ENCODE measurements around the gene C14orf180. TPM values are rescaled to one million over a fixed set of nuclear protein-coding genes. Genes with fewer than 3 reads are reported as not detected.

The C14orf180 gene
- total and polyA plus RNA-seq, 2 of the 8 experiments (the other 6 are each of a cell fraction or from before 2014, with no cell fraction given) = not detected

DNA sequence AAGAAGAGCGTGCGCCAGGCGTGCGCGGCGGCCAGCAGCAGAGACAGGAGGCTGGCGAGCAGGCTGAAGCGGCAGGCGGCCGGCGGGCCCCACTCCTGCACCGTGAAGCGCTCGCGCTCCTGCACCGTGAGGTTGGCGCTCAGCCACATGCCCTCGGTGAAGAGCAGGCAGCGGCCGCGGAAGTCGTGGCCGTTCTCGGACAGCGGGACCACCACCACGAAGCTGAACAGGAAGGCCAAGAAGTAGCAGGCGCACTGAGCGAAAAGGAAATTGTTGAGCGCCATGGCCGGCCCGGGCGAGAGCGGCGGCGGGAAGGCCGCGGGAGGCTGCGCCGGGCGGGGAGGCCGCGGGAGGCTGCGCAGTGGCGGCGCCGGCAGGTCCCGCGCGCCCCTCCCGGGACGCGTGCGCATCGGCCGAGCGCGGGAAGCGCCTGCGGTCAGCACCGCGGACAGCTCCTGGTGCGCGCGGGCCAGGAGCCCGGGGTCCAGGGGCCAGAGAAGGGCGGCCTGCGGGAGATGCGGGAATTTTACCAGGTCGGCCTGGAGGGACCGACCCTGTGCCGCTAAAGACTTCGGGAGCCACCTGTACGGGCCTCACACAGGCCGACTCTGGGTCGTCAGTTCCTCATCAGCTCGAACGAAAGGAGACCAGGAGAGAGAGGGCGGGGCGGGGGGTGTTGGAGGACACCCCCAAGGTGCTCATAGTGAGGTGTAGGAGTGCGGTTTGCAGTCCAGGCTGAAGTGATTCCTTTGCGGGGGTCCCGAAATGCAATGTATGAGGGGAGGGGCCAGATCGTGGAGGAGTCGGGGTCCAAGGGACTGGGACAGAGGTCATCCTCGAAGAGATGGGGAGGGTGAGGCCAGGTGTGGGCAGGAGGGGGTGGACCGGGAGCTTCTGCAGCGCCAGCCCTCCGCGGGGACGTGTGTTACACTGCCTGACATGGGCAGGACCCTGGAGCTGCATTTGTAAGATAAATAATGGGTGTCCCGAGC lies 25.2 kb downstream of the C14orf180 start, which contains the start of gene TMEM179 (continued):
- TF ChIP-seq MAX (IDR thresholded peaks at IDR 0.05) = peak; percentile 82
- TF ChIP-seq HDAC6 (IDR thresholded peaks at IDR 0.05; ENCODE audit: low read depth, low read length) = no peak
- peak; percentile 94 for TF ChIP-seq E2F6 (IDR thresholded peaks at IDR 0.05)
- TF ChIP-seq CBX5 (IDR thresholded peaks at IDR 0.05; ENCODE audit: low read depth, low read length) = no peak
- TF ChIP-seq KDM4A (IDR thresholded peaks at IDR 0.05; ENCODE audit: low read depth, low read length, severe bottlenecking) = peak; percentile 67
- no peak; a peak in 1 of 4 replicates for TF ChIP-seq CTCF (IDR thresholded peaks at IDR 0.05; ENCODE audit: control extremely low read depth in 1 of 3, insufficient read depth in 1 of 3, low read depth in 1 of 3, low read length in 3 of 3)
- no peak for TF ChIP-seq ASH2L (IDR thresholded peaks at IDR 0.05; ENCODE audit: low read length)
- no peak for TF ChIP-seq POLR2A (IDR thresholded peaks at IDR 0.05; ENCODE audit: control extremely low read depth in 1 of 2, low read depth in 2 of 2, low read length in 2 of 2)
- no peak for TF ChIP-seq CBX8 (IDR thresholded peaks at IDR 0.05; ENCODE audit: borderline replicate concordance, low read depth, low read length)
- TF ChIP-seq TAF7 (optimal IDR thresholded peaks at IDR 0.05; ENCODE audit: borderline replicate concordance, low read depth, low read length) = peak; percentile 43
- TF ChIP-seq RFX5 (IDR thresholded peaks at IDR 0.05; ENCODE audit: borderline replicate concordance, low read depth, low read length) = no peak
- TF ChIP-seq SIRT6 (IDR thresholded peaks at IDR 0.05; ENCODE audit: low read length) = no peak
- no peak for TF ChIP-seq SP4 (IDR thresholded peaks at IDR 0.05; ENCODE audit: low read length)
- no peak for TF ChIP-seq CEBPB (IDR thresholded peaks at IDR 0.05; ENCODE audit: low read depth, low read length)
- peak; percentile 51 for TF ChIP-seq SUZ12 (IDR thresholded peaks at IDR 0.05; ENCODE audit: low read length)
- TF ChIP-seq SIX5 (IDR thresholded peaks at IDR 0.05; ENCODE audit: low read depth, low read length) = no peak
- peak; percentile 45; the same call in 1 of the 2 replicates for TF ChIP-seq CREB1 (IDR thresholded peaks at IDR 0.05)
- no peak for TF ChIP-seq BCL11A (IDR thresholded peaks at IDR 0.05; ENCODE audit: low read depth in 2 of 2, low read length in 2 of 2)
- 0 out of 3 replicates have a peak, but pooled peaks of 1 of the 2 experiments have one; percentile 2 for TF ChIP-seq EP300 (IDR thresholded peaks at IDR 0.05; ENCODE audit: borderline replicate concordance in 1 of 2, low read depth in 2 of 2, low read length in 2 of 2)
- TF ChIP-seq SIN3A (conservative IDR thresholded peaks at IDR 0.05 in 1 of 2, IDR thresholded peaks at IDR 0.05 in 1 of 2; ENCODE audit: low read depth in 1 of 2, low read length in 2 of 2) = peak; percentile 88 to 92; a peak in 3 of 4 replicates
